Endothelial cell of umbilical vein (primary cell): ENCODE results near the gene PTTG1IP. TPM values are rescaled to one million over a fixed set of nuclear protein-coding genes. Genes with fewer than 3 reads are reported as not detected.

Source experiments
- BruUV-seq: library from RNA; stranded (reverse); fragments of 400-500 nt; replicated peaks from 2 replicates; lab custom pipeline; 2021; lab: Mats Ljungman, UMichigan
- CTCF ChIA-PET: fragments of 300-600, 350-600 bp; sonication (Branson Sonifier 250); formaldehyde crosslinking; loops from one replicate; lab custom pipeline; 2021; ENCODE audit warnings: antibody characterized with exemption, inconsistent platforms; lab: Charles Lee
- POLR2A ChIA-PET: fragments of 300-600, 350-600 bp; sonication (Branson Sonifier 250); formaldehyde crosslinking; loops from one replicate; lab custom pipeline; 2021; ENCODE audit warnings: antibody characterized with exemption, inconsistent platforms; lab: Charles Lee
- DNase-seq: peaks from one replicate; pipeline ENCODE4 v3.0.0-alpha.2; 2011; ENCODE audit warnings: low read depth, low spot score
- FAIRE-seq: peaks from 2 replicates; lab custom pipeline; 2011; peaks lifted over from hg19 to GRCh38; lab: Jason Lieb, UNC
- H2AFZ ChIP-seq: 2 replicates; pipeline ENCODE4 v1.6.0; 2012; ENCODE audit warnings: low read depth, low read length, control low read depth, inconsistent platforms
- H3K27ac ChIP-seq: 2 replicates; pipeline ENCODE4 v1.5.1; 2011; ENCODE audit warnings: low read depth, mild to moderate bottlenecking, control low read depth, low read length, moderate library complexity; ENCODE audit not compliant: insufficient read depth
- H3K27me3 ChIP-seq, 2 experiments: 2 replicates each; pipeline versions ENCODE4 v1.6.0 to v1.6.1; 2011; ENCODE audit warnings: low read length in 2 of 2, mixed read lengths in 1 of 2; ENCODE audit not compliant: control insufficient read depth in 2 of 2, insufficient read depth in 2 of 2
- H3K36me3 ChIP-seq, 2 experiments: 2 replicates in 1 of 2; 3 replicates in 1 of 2; pipeline ENCODE4 v1.5.1; 2011; ENCODE audit warnings: low read length in 2 of 2, mild to moderate bottlenecking in 1 of 2, moderate library complexity in 1 of 2; ENCODE audit not compliant: control insufficient read depth in 2 of 2, insufficient read depth in 2 of 2; ENCODE audit errors: extremely low read depth in 1 of 2
- H3K4me1 ChIP-seq: 3 replicates; pipeline ENCODE4 v1.5.1; 2011; ENCODE audit warnings: mild to moderate bottlenecking, low read length; ENCODE audit not compliant: control insufficient read depth, insufficient read depth; ENCODE audit errors: extremely low read depth
- H3K4me2 ChIP-seq: 2 replicates; pipeline ENCODE4 v1.6.1; 2011; ENCODE audit warnings: low read length, control low read depth, mixed read lengths; ENCODE audit not compliant: insufficient read depth
- H3K4me3 ChIP-seq, 3 experiments: fragments of 200-600 bp in 1 of 3; sonication (generic), shearing (Covaris generic) in 1 of 3; replicated peaks in 1 of 3; 2 replicates each; pipeline ENCODE4 v1.5.1; 2011 to 2016; ENCODE audit warnings: control low read depth in 3 of 3, low read length in 3 of 3, mild to moderate bottlenecking in 2 of 3, inconsistent platforms in 1 of 3, low read depth in 1 of 3, moderate library complexity in 1 of 3; ENCODE audit not compliant: insufficient read depth in 1 of 3
- H3K79me2 ChIP-seq: 2 replicates; pipeline ENCODE4 v1.6.0; 2012; ENCODE audit warnings: low read length, inconsistent platforms; ENCODE audit not compliant: control insufficient read depth, insufficient read depth
- H3K9ac ChIP-seq: replicated peaks from 2 replicates; pipeline ENCODE3; 2011; ENCODE audit warnings: low read length, control low read depth; ENCODE audit not compliant: insufficient read depth; ENCODE audit errors: extremely low read depth
- H3K9me1 ChIP-seq: replicated peaks from 3 replicates; pipeline ENCODE4 v1.6.0; 2011; ENCODE audit warnings: mild to moderate bottlenecking, low read length; ENCODE audit not compliant: control insufficient read depth, insufficient read depth; ENCODE audit errors: extremely low read depth
- H3K9me3 ChIP-seq: replicated peaks from 2 replicates; pipeline ENCODE4 v1.5.1; 2012; ENCODE audit warnings: low read length, inconsistent platforms; ENCODE audit not compliant: control insufficient read depth, insufficient read depth
- H4K20me1 ChIP-seq: replicated peaks from 2 replicates; pipeline ENCODE3; 2011; ENCODE audit warnings: mild to moderate bottlenecking, low read length; ENCODE audit not compliant: control insufficient read depth, insufficient read depth; ENCODE audit errors: extremely low read depth
- CTCF ChIP-seq, 2 donors: IDR thresholded peaks; 1 replicate in 1 of 2; 2 replicates in 1 of 2; pipeline ENCODE4 v1.5.1; 2011; ENCODE audit warnings: low read length in 2 of 2, mild to moderate bottlenecking in 2 of 2, moderate library complexity in 2 of 2, control low read depth in 1 of 2, inconsistent platforms in 1 of 2, low read depth in 1 of 2; ENCODE audit not compliant: insufficient read depth in 1 of 2; ENCODE audit errors: extremely low read depth in 1 of 2
- EZH2 ChIP-seq: IDR thresholded peaks from 2 replicates; pipeline ENCODE4 v1.6.1; 2012; ENCODE audit warnings: borderline replicate concordance, low read depth, mild to moderate bottlenecking, moderate library complexity, low read length, inconsistent platforms; ENCODE audit not compliant: severe bottlenecking
- FOS ChIP-seq: IDR thresholded peaks from 2 replicates; pipeline ENCODE4 v1.6.1; 2011; ENCODE audit warnings: mild to moderate bottlenecking, low read length, moderate library complexity, borderline replicate concordance; ENCODE audit not compliant: insufficient read depth
- GATA2 ChIP-seq: IDR thresholded peaks from 2 replicates; pipeline ENCODE4 v1.7.0; 2011; ENCODE audit warnings: low read depth, mild to moderate bottlenecking, moderate library complexity, mixed read lengths, low read length; ENCODE audit not compliant: insufficient read length, insufficient read depth
- JUN ChIP-seq: IDR thresholded peaks from 2 replicates; pipeline ENCODE4 v1.6.1; 2011; ENCODE audit warnings: borderline replicate concordance, low read depth; ENCODE audit not compliant: insufficient read length, insufficient read depth
- MAX ChIP-seq: IDR thresholded peaks from 2 replicates; pipeline ENCODE4 v1.6.1; 2011; ENCODE audit not compliant: insufficient read depth, insufficient read length
- MYC ChIP-seq: IDR thresholded peaks from one replicate; pipeline ENCODE4 v1.6.1; 2011; ENCODE audit warnings: mild to moderate bottlenecking, low read depth, low read length
- POLR2A ChIP-seq: IDR thresholded peaks from 2 replicates; pipeline ENCODE4 v1.6.1; 2012; ENCODE audit warnings: low read depth, mild to moderate bottlenecking, control low read depth, low read length
- POLR2AphosphoS5 ChIP-seq: IDR thresholded peaks from 2 replicates; pipeline ENCODE4 v1.6.1; 2012; ENCODE audit warnings: low read depth, mild to moderate bottlenecking, control low read depth, low read length, moderate library complexity; ENCODE audit not compliant: insufficient read depth
- dilution Hi-C: fragments of 300-500 bp; cut with MboI; formaldehyde crosslinking; loops from one replicate; pipeline ENCODE4 v1.15.0; 2019; ENCODE audit warnings: low sequenced_read_pairs; ENCODE audit not compliant: extremely low pct_ligation_motif_present
- intact Hi-C: fragments of 100-400 bp; cut with micrococcal nuclease; formaldehyde crosslinking; loops from one replicate; pipeline ENCODE4 v1.10.0; 2022
- polyA plus RNA-seq, 4 experiments: library from polyadenylated mRNA; depleted of rRNA in 3 of 4; stranded (reverse) in 3 of 4; unstranded in 1 of 4; fragments of >200 nt; gene quantifications; 2 replicates each; pipeline versions ENCODE4 v1.2.1 to v1.2.3, GENCODE V29; 2011 to 2012; ENCODE audit warnings: missing spikeins in 1 of 4
- total RNA-seq: library from RNA; stranded (reverse); gene quantifications from 2 replicates; pipeline ENCODE4 v1.2.3, GENCODE V29; 2021

The PTTG1IP gene
- total and polyA plus RNA-seq, 2 donors (not counting 3 experiments of a cell fraction or from before 2014, with no cell fraction given) = 342 to 415 TPM

GRCh38 chr21:44814498-44815023 lies 58.9 kb downstream of the PTTG1IP start:
- peaks cover 2 to 20% of the 10 kb centered on the region in 2 experiments for H3K36me3 ChIP-seq
- peaks cover 72% of the 10 kb centered on the region for H3K79me2 ChIP-seq
- H3K4me3 ChIP-seq = no peak overlapping the region
- intact Hi-C loops = no loop called here
- no peak for DNase-seq
- ChIA-PET POLR2A (no interaction called here), CTCF (interaction anchor here (1.3 kb wide), 1 partner anchor 118 kb away, joined by 4 read pairs; no protein-coding TSS in a partner anchor)
- no peak for FAIRE-seq
- no peak overlapping the region for H3K27ac ChIP-seq
- peaks cover 4% of the 10 kb centered on the region for H3K4me1 ChIP-seq
- no peak overlapping the region for H3K9ac ChIP-seq
- no peak overlapping the region for H3K4me2 ChIP-seq
- H4K20me1 ChIP-seq = no peaks in the 10 kb centered on the region
- no peaks in the 10 kb centered on the region for H3K9me1 ChIP-seq
- no TSS peak for BruUV-seq
- dilution Hi-C loops = no loop called here
- H3K9me3 ChIP-seq = no peaks in the 10 kb centered on the region
- TF ChIP-seq JUN (no peak), FOS (no peak), CTCF (IDR thresholded peaks at IDR 0.05; ENCODE audit: extremely low read depth in 1 of 2, insufficient read depth in 1 of 2, low read depth in 1 of 2, low read length in 2 of 2) (no peak), POLR2AphosphoS5 (no peak), MYC (no peak), GATA2 (no peak), EZH2 (no peak), POLR2A (no peak), MAX (no peak)
- no peak overlapping the region for H2AFZ ChIP-seq
- no peaks in the 10 kb centered on the region for H3K27me3 ChIP-seq
